ENCODE results near the gene ZNF777. TPM values are rescaled to one million over a fixed set of nuclear protein-coding genes. Genes with fewer than 3 reads are reported as not detected.

Gene ZNF777
- total RNA-seq, 1 donor from 2014 or later, result 4.1 TPM

DNA sequence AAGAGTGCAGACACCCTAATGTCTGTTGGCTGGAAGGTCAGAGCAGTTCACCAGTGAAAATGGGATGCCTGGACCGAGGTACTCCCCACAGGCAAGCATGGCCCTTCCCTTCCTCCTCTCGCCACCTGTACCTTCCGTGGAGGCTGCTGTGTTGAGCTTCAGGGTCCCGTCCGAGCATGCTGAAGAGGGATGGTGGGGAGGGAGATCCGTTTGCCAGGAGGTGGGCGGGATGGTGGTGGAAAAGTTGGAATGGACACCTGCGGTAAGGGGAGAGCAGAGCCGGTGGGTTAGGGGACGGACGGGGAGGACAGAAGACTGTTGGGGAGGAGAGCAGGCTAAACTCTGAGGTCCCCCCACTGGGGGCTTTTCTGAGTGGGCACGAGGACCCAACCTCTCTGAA lies 15.9 kb upstream of the ZNF777 start:
- no peak for DNase-seq

- no peak for DNase-seq
These were observed 14.5 kb upstream of the ZNF777 start for GRCh38 chr7:149475121-149476045.

DNA sequence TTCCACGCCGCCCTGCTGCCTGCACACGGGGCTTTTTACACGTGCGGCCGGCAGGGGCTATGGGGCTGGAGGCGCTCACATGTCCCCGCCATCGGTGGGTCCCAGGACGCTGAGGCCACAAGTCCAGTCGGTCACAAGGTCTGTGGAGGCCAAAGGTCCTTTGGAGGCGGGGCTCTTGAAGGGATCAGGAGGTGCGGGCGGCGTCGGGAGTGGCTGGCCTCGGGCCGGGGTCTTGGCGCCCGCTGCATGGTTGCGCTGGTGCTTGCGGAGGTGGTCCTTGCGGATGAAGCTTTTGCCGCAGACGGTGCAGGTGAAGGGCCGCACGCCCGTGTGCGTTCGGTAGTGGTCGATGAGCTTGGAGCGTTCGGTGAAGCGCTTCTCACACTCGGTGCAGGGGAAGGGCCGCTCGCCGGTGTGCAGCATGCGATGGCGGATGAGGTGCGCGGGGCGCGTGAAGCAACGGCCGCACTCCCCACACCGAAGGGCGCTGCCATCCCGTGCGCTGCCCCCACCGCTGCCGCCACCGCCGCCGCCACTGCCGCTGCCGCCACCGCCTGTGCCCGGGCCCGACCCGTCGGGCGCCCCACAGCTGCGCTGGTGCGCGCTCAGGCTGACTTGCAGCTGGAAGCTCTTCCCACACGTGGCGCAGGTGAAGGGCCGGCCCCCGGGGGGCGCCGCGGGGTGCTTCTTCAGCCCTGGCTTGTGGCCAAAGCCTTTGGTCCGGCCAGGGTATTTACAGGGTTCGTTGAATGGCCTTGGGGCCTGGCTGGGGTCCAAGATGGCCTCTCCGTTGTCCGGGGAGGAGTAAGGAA lies 13.7 kb upstream of the ZNF777 start:
- DNase-seq, result no peak

DNA sequence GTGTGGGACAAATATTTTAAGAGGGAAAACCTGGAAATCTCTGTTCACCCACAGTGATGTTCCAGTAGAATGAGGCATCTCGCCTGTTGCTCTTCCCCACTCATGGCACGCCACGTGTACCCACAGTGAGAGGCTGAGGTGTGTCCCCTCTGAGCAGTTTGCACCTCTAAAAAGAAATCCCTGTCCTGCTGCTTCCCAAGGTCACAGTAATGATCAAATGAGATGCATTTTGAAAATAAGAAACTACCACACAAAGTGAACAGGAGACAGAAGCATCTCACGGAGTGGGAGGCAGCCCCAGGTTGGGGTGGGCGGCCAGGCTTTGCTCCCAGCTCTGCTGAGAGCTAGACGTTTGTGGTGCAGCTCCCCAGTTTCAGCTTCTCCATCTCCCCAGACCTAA lies 12.4 kb upstream of the ZNF777 start:
- DNase-seq, result no peak

DNA sequence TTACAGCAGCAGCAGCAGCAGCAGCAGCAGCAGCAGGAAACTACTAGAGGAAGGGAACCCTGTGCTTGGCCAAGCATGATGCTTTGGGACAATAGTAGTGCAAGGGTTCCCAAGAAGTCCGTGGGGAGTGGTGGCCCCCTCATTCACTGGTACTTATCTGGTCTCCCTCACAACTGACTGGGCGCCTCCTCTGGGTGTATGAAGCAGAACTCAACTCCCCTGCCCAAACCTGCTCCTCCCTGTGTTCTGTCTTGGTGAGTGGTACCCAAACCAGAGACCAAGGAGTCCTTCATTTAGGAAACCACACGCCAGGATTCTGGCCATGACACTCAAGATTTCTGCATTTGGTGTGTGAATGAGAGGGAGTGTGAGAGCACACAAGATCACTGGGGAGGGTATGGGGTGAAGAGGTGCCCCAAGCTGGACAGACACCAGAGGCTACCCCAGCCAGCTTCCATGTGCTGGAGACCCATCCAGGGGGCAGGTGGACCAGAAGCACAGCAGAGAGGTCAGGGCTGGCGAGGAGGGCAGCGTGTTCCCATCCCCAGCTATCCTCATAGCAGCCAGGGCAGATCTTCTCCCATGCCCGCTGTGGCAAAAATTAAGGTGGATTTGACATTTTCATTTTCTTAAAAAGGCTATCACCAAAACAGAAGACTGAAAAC lies 10.6 kb upstream of the ZNF777 start:
- no peak for DNase-seq

DNA sequence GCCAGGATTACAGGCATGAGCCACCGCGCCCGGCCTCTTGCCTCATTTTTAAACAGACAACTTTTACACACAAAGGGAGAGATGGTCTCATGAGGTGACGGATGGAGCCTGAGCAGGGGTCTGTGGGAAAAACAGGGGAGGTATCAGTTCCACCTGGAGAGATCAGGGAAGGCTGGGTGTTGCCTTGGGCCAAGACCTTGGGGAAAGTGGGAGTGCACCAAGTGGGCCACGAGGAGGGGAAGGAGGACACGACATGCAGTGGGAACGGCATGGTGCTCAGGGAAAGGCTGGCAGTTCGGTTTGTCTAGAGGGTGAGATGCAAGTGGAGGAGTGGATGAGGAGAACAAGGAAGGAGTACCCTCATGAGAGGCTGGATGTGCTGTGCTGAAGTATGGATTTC lies 8.9 kb upstream of the ZNF777 start:
- no peak for DNase-seq

- no peak for DNase-seq
These were observed 7.3 kb upstream of the ZNF777 start for GRCh38 chr7:149468208-149468607.

GRCh38 chr7:149467321-149467859 lies 6.5 kb upstream of the ZNF777 start:
- DNase-seq, result no peak

DNA sequence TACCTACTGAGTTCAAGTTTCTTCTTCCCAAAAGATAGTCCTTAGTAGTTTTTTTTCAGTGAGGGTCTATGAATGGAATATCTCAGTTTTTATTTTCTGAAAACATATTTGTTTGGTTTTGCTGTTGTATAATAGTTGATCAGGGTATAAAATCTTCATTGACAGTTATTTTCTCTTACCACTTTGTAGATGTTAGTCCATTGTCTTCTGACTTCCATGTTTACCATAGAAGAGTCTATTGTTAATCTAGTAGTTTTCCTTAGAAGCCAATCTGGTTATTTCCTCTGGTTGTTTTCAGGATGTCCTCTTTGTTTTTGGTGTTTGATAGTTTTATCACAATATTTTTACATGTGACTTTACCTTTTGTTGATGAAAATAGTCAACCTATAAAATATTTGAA lies 5.5 kb upstream of the ZNF777 start:
- DNase-seq, result no peak

GRCh38 chr7:149463500-149464161 lies 2.8 kb upstream of the ZNF777 start:
- DNase-seq, result no peak

GRCh38 chr7:149462101-149462520 lies 1.2 kb upstream of the ZNF777 start:
- no peak for DNase-seq

DNA sequence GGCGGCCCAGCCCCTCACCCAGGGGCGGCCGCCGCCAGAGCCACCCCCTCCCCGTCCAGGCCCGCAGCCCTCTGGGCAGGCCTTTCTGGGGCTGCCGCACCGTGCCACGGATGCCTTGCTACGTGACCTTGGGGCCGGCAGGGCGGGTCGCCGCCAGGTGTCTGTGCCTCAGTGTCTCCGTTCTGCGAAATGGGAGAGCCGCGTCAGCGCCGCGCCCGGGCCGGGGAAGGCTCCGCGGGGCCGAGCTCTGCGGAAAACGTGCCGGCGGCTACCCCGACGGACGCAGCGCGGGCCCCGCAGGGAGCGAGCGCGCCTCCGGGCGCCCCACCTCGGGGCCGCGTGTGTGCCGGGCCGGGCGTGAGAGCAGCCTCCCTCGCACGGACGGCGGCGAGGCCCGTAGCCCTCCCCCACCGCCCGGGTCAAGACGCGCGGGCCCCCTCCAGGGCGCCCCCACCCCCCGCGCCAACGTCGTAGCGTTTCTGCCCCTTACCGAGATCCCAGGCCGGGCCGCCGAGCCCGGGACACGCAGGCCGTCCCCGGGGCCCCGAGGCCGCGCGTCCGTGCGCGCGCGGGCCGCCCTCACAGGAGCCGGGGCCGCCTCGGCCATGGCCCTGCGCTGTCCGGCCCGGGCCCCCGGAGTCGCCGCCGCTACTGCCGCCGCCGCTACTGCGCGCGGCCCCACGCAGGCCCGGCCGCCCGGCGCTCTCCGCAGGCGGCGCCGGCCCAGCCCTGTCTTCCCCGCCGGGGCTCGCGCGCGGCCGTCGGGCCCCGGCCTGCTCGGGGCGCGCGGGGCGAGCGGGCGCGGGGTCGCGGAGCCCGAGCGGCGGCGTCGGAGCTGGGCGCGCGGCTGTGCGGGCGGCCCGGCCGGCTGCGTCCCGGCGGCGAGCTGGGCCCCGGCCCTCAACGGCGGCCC lies 1.1 kb downstream of the ZNF777 start:
- DNase-seq, result no peak

DNA sequence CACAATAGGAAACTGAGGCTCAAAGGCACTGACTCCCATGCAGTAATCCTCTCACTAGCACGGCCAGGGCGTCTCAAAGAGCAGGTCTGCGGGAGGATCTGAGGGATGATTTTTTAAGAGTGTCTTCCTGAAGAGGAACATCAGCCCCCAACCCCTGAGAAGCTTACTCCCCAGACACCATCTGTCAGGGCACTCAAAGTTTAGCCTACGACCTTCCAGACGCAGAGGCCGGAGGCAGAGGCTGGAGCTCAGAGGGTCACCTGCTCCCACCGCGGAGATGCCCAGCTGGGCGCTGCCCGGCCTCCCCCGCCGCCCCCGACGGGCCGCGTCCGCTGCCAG lies 1.7 kb downstream of the ZNF777 start:
- no peak for DNase-seq

DNA sequence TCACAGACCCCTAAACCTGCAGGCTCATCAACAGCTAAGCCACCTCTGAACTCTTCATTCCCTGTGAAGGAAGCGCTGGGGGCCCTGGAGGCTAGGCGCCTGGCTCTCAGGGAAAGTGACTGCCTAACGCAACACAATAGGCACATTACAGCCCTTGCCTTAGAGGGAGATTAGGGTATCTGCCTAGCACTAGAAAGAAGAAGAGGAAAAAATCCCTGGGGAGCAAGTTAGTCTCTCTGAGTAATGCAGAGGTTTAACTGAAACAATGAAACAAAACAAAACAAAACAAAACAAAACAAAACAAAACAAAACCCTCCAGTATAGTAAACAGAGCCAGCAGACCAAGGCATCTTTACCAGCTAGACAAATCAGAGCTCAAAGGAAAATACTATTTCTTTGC lies 2.6 kb downstream of the ZNF777 start:
- no peak for DNase-seq

- no peak for DNase-seq
These were observed 3.1 kb downstream of the ZNF777 start for GRCh38 chr7:149457766-149458165.

- no peak for DNase-seq
These were observed 4.1 kb downstream of the ZNF777 start for GRCh38 chr7:149456506-149457421.

DNA sequence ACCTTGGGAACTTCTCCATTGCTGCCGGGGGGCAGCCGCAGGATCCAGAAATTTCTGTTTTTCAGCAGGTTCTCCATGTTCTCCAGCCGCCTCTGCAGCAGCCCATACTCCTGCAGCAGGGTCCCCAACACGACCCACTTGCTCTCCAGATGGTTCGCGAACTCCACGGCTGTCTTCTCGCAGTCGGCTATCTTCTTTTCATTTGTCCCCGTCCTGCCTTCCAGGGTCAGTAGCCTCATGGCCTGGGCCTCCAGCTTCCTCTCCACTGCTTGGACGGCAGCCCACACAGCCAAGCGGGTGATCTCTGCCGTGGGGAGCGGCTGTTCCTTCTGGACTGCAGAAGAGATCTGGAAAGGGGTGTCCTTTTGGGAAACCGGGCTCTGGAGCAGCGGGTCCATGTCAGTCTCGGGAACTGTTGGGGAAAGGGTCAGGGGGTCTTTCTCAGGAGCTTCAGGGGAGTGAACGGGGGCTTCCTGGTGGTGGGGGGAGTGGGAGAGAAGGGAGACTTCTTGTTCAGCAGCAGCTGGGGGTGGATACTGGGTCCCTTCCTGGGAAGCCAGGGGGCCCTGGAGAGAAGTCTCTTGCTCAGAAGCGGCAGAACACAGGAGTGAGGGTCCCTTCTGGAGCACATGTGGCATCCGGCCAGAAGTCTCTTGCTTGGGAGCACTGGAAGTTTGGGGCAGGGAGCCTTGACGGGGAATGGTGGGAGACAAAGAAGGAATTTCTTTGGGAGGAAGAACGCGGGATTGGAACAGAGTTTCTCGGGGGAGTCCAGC lies 5.5 kb downstream of the ZNF777 start:
- no peak for DNase-seq

DNA sequence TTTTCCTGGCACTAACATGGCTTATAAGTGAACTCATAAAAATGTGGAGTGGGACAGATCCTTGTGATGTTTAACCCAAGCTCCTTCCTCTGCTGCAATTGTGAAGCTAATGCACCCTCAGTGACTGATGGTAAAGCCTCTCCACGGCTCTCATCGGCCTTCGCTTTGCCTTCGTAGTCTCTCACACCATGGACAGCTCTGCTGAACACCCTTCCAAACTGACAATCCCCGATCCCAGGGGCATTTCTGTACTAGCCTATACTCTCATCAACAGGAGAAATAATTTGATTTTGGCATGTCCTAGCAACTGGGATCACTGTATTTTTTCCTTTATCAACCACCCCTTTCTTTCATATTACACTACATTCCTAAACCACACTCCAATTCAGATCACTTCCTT lies 6.1 kb downstream of the ZNF777 start:
- no peak for DNase-seq

DNA sequence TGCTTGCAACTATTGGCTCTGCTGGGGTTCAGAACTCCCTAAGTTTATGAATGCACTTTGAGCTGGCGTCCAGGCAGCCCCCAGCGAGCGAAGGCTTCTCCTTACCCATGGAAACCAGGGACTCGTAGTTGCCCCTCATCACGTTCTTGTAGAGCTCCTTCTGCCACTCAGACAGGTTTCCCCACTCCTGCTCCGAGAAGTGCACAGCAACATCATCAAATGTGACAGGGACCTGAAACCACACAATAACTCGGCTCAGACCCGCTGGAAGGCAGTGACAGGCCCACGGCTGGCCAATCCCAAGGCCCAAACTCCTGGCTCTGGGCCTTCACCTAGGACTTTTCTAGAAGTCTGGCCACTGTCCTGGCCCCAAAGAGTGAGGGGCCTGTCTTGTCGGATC lies 6.9 kb downstream of the ZNF777 start:
- DNase-seq, result no peak

Measured in occipital lobe (tissue), 2 donors.